ENCODE data around the gene APOL5.
"Not testable (repeated sequence)": the region's sequence is repeated elsewhere in the genome, so short reads cannot be mapped to it uniquely, and the experiment has no call there.

Gene APOL5

GRCh38 chr22:35717572-35717971 is at the start of gene APOL5:
Gene APOL5 (plus strand): TSS chr22:35717872. CDS start chr22:35717872, 0 bp downstream.
- DNase-seq, result no peak

DNA sequence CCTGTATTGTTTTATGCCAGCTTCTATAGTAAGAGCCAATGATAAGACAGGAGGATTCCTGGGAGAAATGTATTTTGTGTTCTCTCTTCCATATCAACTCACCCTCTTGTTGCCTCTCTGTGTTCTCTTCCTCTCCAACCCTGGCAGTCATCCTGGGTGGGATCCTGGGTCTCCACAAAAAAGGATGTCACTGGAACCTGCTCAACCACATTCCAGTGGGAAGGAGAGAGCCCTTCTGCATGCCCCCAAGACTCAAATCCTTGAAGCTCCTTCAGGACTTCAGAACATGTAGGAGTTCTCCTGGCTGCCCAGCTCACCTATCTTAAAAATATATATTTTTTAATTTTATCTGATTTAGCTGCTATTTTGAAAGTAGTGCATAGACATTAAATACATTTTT is 43.3 kb upstream of the APOL5 start:
- no peak for DNase-seq

GRCh38 chr22:35676065-35676464 is 41.6 kb upstream of the APOL5 start:
- DNase-seq, result not testable (repeated sequence)

DNA sequence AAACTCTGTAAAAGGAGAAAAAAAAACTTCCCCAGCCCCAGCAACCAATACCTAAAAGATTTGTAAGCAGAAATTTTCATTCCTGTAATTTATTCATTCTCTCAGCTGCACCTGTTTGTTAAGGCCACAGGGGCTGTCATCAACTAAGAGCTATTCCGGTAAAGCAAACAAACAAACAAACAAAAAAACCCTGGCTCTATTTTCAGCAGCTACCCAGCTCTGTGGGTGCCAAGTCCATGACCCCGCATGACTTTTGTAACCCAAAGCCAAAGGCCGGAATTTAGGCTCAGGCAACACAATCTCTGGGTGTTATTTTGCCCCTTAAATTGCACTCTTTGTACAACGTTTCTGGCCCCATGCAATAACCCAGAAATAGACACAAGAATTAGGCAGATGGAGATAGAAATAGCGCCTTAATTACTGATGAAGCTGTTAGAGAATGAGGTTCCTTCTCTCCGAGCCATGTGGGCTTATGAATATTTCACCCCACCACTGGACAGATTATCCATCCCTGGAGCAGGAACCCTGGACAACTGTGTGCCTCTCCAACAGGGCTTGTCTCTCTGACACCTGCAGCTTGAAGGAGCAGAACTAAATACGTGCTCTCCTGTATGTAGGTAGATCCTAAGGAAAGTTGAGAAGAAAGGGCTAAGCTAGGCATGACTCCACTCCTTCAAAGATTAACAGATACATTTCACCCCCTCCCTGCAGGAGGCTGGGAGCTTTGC is 40.0 kb upstream of the APOL5 start:
- no peak for DNase-seq

DNA sequence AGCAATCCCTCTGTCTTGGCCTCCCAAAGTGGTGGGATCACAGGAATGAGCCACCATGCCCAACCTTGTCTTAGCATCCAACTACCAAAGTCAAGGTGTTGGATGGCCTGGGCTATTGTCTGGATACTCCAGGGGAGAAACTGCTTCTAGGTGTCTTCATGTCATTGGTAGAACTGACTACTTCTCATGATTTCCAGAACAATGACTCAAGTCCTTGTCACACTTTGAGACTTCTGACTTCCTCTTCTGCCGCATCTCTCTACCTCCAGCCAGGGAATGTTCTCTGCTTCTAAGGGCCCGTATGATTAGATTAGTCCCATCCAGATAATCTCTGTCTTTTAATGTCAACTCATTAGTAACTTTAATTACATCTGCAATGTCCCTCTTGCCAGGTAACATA is 38.8 kb upstream of the APOL5 start:
- no peak for DNase-seq

DNA sequence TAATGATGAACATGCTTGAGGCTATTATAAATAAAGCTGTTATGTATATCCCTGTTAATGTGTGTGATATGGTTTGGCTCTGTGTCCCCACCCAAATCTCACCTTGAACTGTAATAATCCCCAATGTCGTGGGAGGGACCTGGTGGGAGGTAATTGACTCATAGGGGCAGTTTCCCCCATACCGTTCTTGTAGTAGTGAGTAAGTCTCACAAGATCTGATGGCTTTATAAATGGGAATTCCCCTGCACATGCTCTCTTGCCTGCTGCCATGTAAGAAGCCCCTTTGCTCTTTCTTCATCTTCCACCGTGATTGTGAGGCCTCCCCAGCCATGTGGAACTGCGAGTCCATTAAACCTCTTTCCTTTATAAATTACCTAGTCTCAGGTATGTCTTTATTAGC is 38.2 kb upstream of the APOL5 start:
- DNase-seq, result not testable (repeated sequence)

DNA sequence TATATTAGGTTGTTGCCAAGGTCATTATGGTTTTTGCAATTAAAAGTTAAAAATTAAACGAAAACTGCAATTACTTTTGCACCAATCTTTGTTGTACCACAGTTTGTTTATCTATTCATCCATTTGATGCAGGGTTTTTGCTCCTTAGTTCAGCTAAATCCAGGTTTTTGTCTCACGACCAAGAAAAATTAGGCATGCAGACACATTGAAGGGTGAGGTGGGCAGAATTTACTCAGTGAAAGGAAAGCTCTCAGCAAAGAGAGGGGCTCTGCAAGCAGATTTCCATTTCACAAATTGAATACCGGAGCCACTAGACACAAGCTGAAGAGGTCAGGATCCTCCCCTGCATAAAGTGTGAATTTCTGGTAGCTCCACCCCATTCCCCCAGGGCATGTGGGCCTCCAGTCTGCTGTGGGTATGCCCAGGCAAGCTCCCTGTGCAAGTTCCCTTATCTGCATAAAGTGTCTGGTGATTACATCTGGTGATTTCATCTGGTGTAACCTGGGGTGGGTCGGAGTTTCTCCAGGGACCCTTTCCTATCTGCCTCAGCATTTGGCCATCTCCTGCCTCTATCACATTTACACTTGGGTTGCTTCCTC is 36.1 kb upstream of the APOL5 start:
- DNase-seq, result no peak

DNA sequence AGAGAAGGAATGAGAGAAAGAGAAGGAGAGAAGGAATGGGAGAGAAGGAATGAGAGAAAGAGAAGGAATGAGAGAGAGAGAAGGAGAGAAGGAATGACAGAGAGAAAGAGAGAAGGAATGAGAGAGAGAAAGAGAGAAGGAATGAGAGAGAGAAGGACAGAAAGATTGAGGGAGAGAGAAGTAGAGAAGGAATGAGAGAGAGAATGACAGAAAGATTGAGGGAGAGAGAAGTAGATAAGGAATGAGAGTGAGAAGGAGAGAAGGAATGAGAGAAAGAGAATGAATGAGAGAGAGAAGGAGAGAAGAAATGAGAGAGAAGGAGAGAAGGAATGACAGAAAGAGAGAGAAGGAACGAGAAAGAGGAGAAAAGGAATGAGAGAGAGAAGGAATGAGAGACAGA is 34.1 kb upstream of the APOL5 start:
- no peak for DNase-seq

- no peak for DNase-seq
Measured at GRCh38 chr22:35684270-35684700, 33.4 kb upstream of the APOL5 start.

GRCh38 chr22:35684732-35685131 is 32.9 kb upstream of the APOL5 start:
- DNase-seq, result no peak

DNA sequence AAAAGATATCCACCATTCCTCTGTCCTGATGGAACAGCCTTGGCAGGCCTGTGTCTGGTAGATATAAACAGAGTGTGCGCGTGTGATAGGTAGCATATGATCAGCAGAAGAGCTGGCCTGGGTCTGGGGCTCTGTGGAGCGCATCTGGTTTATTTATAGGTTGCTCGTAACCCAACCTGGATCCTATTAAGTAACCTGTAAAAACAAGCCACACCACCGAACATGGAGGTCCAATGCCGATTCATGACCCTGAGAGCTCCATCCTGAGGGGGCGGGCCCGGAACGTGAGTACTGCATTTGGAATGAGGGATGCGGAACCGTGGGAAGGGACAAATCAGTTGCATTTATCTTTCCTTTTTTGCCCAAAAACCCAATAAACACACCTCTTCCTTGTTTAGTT is 31.9 kb upstream of the APOL5 start:
- no peak for DNase-seq

DNA sequence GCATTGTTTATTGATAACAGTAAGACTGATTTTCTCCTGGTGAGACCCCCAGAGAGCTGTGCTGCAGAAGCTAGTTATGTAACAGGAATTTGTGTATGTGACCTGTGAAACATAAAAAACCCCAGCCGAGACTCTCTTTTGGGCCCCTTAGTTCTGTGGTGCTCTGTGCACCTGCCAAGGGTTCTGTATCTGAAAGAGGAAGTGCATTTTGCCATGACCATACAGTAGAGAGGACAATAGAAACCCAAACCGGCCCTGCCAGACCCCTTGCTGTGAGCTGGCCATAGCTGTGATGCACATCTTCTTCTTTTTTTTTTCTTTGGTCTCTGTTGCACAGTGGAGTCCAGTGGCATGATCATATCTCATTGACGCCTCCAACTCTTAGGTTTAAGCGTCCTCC is 31.4 kb upstream of the APOL5 start:
- DNase-seq, result no peak

DNA sequence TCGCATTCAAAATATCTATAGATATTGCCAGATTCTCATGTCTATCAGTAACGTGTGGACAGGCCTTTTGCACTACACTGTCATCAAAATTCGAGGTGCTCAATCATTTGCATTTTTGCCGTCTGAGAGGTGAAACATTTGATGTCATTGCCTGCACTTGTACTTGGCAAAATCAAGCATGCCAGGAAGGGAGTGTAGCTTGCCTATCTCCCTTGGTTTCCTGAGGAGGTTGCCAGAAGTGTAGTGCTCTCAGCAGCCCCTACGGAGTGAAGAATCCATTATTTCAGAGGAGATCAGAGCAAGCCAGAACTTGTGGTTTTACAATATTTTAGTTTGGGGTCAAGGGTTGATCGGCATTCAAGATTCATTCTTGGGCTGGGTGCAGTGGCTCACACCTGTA is 30.2 kb upstream of the APOL5 start:
- DNase-seq, result no peak

GRCh38 chr22:35688913-35689675 is 28.6 kb upstream of the APOL5 start:
- DNase-seq, result no peak

GRCh38 chr22:35690001-35690400 is 27.7 kb upstream of the APOL5 start:
- no peak for DNase-seq

DNA sequence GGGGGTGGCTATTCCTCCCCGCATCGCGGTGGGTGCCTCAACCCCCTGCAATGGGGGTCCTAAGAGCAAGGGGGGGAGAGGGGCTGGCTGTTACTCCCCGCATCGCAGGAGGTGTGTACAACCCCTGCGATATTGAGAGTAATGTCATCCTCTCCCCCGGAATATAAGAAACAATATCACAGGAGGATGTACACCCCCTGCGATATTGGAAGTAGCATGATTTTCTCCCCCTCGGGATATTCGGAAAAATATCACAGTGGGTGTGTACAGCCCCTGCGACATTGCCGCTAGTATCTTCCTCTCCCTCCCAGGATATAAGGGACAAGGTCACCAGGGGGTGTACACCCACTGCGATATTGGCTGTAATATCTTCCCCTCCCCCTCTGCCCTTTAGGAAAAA is 22.5 kb upstream of the APOL5 start:
- no peak for DNase-seq

DNA sequence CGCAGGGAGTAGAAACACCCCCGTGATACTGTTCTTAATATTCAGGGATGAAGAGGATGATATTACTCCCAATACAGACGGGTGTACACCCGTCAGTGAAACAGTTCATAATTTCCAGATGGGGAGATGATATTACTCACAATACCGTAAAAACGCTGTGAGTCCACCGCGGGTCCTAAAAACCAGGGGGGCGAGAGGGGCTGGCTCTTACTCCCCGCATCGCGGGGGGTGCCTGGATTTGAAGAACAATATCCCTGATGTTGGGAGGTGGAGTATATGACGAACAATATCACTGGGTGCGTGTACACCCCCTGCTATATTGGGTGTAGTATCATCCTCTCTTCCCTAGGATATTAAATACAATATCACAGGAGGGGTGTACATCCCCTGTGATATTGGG is 20.5 kb upstream of the APOL5 start:
- no peak for DNase-seq

GRCh38 chr22:35699852-35700251 is 17.8 kb upstream of the APOL5 start:
- DNase-seq, result not testable (repeated sequence)

DNA sequence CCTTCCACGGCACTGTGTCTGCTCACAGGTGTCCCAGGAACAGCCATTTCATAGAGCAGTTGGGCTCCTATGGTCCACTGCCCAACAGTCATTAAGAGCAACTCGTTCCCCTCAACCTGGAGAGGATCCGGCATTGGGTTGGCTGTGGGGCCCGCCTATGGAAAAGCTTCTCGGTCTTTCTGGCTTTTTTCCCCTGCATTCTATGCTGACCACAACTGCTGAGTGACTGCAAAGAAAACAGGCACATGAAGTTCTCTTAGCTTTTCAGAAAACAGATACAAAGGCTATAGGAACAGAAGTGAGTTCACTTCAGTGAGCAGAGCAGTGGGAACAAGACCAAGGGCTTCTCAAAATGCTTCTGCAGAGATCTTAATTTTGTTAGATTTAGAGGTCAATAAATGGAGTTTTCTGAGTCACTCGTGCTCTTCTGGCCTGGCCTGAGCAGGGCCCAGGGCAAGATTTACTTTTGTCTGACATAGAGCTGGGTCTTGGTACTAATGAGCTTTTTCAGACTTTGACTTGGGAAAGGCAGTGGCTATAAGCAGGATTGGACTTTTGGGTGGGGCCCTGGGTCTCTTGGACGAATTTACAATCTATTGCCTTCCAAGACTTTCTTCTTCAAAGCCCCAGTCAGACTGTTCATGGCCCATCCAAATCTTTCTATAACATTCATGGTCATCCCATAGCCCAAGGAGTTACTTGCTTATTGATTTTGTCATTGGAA is 13.6 kb upstream of the APOL5 start:
- no peak for DNase-seq

DNA sequence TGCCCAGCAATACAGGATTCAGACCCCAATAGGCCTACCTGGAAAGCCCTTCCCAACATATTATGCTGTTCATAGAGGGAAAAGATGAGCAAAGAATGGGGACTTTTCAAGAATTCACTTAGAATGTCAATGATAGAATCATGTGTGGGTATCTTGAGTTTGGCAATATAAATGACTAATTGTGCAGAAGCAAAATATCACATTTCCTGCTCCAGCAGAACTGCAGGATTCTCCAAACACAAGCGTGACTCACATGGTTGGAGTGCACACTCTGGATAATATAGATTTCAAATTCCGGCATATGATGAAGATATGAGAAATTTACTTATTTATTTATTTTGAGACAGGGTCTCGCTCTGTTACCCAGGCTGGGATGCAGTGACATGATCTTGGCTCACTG is 12.5 kb upstream of the APOL5 start:
- no peak for DNase-seq

- no peak for DNase-seq
Measured at GRCh38 chr22:35708453-35708852, 9.2 kb upstream of the APOL5 start.

GRCh38 chr22:35708917-35709316 is 8.8 kb upstream of the APOL5 start:
- no peak for DNase-seq

DNA sequence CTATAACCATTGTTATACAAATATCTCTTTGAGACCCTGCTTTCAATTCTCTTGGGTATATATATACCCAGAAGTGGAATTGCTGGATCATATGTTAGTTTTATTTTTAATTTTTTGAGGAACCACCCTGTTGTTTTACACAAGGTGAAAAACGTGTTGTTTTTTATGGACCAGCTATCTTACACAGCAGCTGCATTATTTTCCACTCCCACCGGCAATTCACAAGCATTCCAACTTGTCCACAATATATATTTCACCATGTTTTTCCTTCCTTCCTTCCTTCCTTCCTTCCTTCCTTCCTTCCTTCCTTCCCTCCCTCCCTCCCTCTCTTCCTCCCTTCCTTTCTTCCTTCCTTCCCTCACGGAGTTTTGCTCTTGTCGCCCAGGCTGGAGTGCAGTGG is 6.3 kb upstream of the APOL5 start:
- DNase-seq, result no peak

Data from DMS79 (cell line).